ENCODE results near the gene PIP5K1B.

GRCh38 chr9:68920921-68921320 lies 215.9 kb downstream of the PIP5K1B start:
- no peak for TF ChIP-seq CTCF (IDR thresholded peaks at IDR 0.05)
- no peak for TF ChIP-seq EP300 (IDR thresholded peaks at IDR 0.05)
- TF ChIP-seq POLR2AphosphoS5 (IDR thresholded peaks at IDR 0.05), result no peak

All from sigmoid colon (tissue), 4 donors.